ENCODE data around the gene CLEC2A. TPM values are rescaled to one million over a fixed set of nuclear protein-coding genes. Genes with fewer than 3 reads are reported as not detected.

The CLEC2A gene
- total RNA-seq, 6 donors from 2014 or later, result not detected

GRCh38 chr12:9911708-9912107, 20.5 kb downstream of the CLEC2A start:
- Histone ChIP-seq H3K4me3 (no peak overlapping the region), H3K36me3 (no peaks in the 10 kb centered on the region), H3K9me3 (peaks cover 7 to 26% (median 23%) of the 10 kb centered on the region in 4 donors), H3K27me3 (no peaks in the 10 kb centered on the region), H3K27ac (no peak overlapping the region), H3K4me1 (no peaks in the 10 kb centered on the region)
- no peak for TF ChIP-seq CTCF (IDR thresholded peaks at IDR 0.05)
- no peak for TF ChIP-seq EP300 (IDR thresholded peaks at IDR 0.05)
- no peak for TF ChIP-seq POLR2AphosphoS5 (IDR thresholded peaks at IDR 0.05)
- no peak for TF ChIP-seq POLR2A (IDR thresholded peaks at IDR 0.05)
- DNase-seq, result no peak
- ATAC-seq (ENCODE audit: low FRiP score in 2 of 2), result no peak

- DNase-seq, result no peak
- no peak overlapping the region for H3K27ac ChIP-seq
- TF ChIP-seq POLR2AphosphoS5 (IDR thresholded peaks at IDR 0.05) (no peak), CTCF (IDR thresholded peaks at IDR 0.05) (no peak), EP300 (IDR thresholded peaks at IDR 0.05) (no peak), POLR2A (IDR thresholded peaks at IDR 0.05) (no peak)
- ATAC-seq (ENCODE audit: low FRiP score in 2 of 2), result no peak
- H3K4me3 ChIP-seq, result no peak overlapping the region
- no peaks in the 10 kb centered on the region for H3K27me3 ChIP-seq
- H3K36me3 ChIP-seq, result no peaks in the 10 kb centered on the region
- peaks cover 7 to 26% (median 23%) of the 10 kb centered on the region in 4 donors for H3K9me3 ChIP-seq
- WGBS, 2 donors, result 82% methylated on average over 7 of the region's 7 CpGs
- H3K4me1 ChIP-seq, result no peaks in the 10 kb centered on the region
Observed at GRCh38 chr12:9910716-9911421, 21.3 kb downstream of the CLEC2A start.

GRCh38 chr12:9909724-9910123, 22.4 kb downstream of the CLEC2A start:
- H3K27me3 ChIP-seq, result no peaks in the 10 kb centered on the region

GRCh38 chr12:9908350-9908749, 23.8 kb downstream of the CLEC2A start:
- peaks cover 7 to 26% (median 25%) of the 10 kb centered on the region in 4 donors for H3K9me3 ChIP-seq
- no peaks in the 10 kb centered on the region for H3K4me1 ChIP-seq
- TF ChIP-seq POLR2AphosphoS5 (IDR thresholded peaks at IDR 0.05), result no peak
- no peak for TF ChIP-seq POLR2A (IDR thresholded peaks at IDR 0.05)
- TF ChIP-seq EP300 (IDR thresholded peaks at IDR 0.05), result no peak
- no peak for TF ChIP-seq CTCF (IDR thresholded peaks at IDR 0.05)
- no peaks in the 10 kb centered on the region for H3K36me3 ChIP-seq
- DNase-seq (no peak), ATAC-seq (ENCODE audit: low FRiP score in 2 of 2) (no peak)
- H3K27ac ChIP-seq, result no peak overlapping the region
- no peaks in the 10 kb centered on the region for H3K27me3 ChIP-seq
- no peak overlapping the region for H3K4me3 ChIP-seq
- WGBS, 2 donors, result 72 to 88% methylated on average over 4 of the region's 4 CpGs

More at GRCh38 chr12:9909724-9910123, 22.4 kb downstream of the CLEC2A start:
- DNase-seq (no peak), ATAC-seq (ENCODE audit: low FRiP score in 2 of 2) (no peak)
- no peak overlapping the region for H3K4me3 ChIP-seq
- H3K27ac ChIP-seq, result no peak overlapping the region
- TF ChIP-seq POLR2A (IDR thresholded peaks at IDR 0.05) (no peak), POLR2AphosphoS5 (IDR thresholded peaks at IDR 0.05) (no peak)
- no peaks in the 10 kb centered on the region for H3K36me3 ChIP-seq
- peaks cover 7 to 26% (median 23%) of the 10 kb centered on the region in 4 donors for H3K9me3 ChIP-seq
- no peaks in the 10 kb centered on the region for H3K4me1 ChIP-seq

GRCh38 chr12:9907769-9908168, 24.4 kb downstream of the CLEC2A start:
- H3K27ac ChIP-seq, result no peak overlapping the region
- whole genome bisulfite sequencing, 2 donors, result 93% methylated on average over 7 of the region's 7 CpGs
- H3K4me3 ChIP-seq, result no peak overlapping the region
- H3K9me3 ChIP-seq, result peaks cover 7 to 29% (median 28%) of the 10 kb centered on the region in 4 donors
- no peaks in the 10 kb centered on the region for H3K36me3 ChIP-seq
- no peaks in the 10 kb centered on the region for H3K4me1 ChIP-seq
- ATAC-seq (ENCODE audit: low FRiP score in 2 of 2), result no peak
- H3K27me3 ChIP-seq, result no peaks in the 10 kb centered on the region
- DNase-seq, result no peak
- TF ChIP-seq POLR2AphosphoS5 (IDR thresholded peaks at IDR 0.05) (no peak), POLR2A (IDR thresholded peaks at IDR 0.05) (no peak), EP300 (IDR thresholded peaks at IDR 0.05) (no peak), CTCF (IDR thresholded peaks at IDR 0.05) (no peak)

Measured in upper lobe of left lung (tissue), 6 donors.